Skeletal muscle tissue (tissue), 4 donors: ENCODE results near the gene PCDHB10. TPM values are rescaled to one million over a fixed set of nuclear protein-coding genes. Genes with fewer than 3 reads are reported as not detected.
"Not testable (repeated sequence)": the region's sequence is repeated elsewhere in the genome, so short reads cannot be mapped to it uniquely, and the experiment has no call there.

ENCODE experiments used
- H3K27ac ChIP-seq: one replicate; pipeline ENCODE4 v1.7.0; 2013; ENCODE audit warnings: mild to moderate bottlenecking, low read depth, low read length, inconsistent platforms
- H3K27me3 ChIP-seq, 3 donors: one replicate each; pipeline ENCODE4 v1.7.0; 2013; ENCODE audit warnings: low read length in 3 of 3; ENCODE audit not compliant: control insufficient read depth in 3 of 3, insufficient read depth in 3 of 3
- H3K36me3 ChIP-seq, 3 donors: one replicate each; pipeline ENCODE4 v1.7.0; 2013; ENCODE audit warnings: low read length in 3 of 3; ENCODE audit not compliant: control insufficient read depth in 3 of 3, insufficient read depth in 3 of 3
- H3K4me1 ChIP-seq, 3 donors: one replicate each; pipeline ENCODE4 v1.7.0; 2013; ENCODE audit warnings: low read length in 3 of 3, mild to moderate bottlenecking in 3 of 3; ENCODE audit not compliant: control insufficient read depth in 3 of 3, insufficient read depth in 3 of 3
- H3K4me3 ChIP-seq, 3 donors: one replicate each; pipeline ENCODE4 v1.7.0; 2013; ENCODE audit warnings: low read length in 3 of 3
- H3K9ac ChIP-seq, 3 donors: one replicate each; pipeline ENCODE4 v1.7.0; 2013; ENCODE audit warnings: low read length in 3 of 3, mild to moderate bottlenecking in 3 of 3, moderate library complexity in 2 of 3, low read depth in 1 of 3
- H3K9me3 ChIP-seq, 3 donors: one replicate each; pipeline ENCODE4 v1.7.0; 2013; ENCODE audit warnings: low read length in 3 of 3; ENCODE audit not compliant: control insufficient read depth in 3 of 3
- total RNA-seq: library from RNA; depleted of rRNA; stranded (reverse); fragments of >200 nt; gene quantifications from one replicate; pipeline ENCODE4 v1.2.3, GENCODE V29; 2014
- donor health status: Osteomylitis.

The PCDHB10 gene
- total RNA-seq, 1 donor from 2014 or later = 2.6 TPM

- H3K27ac ChIP-seq, H3K4me1 ChIP-seq, H3K27me3 ChIP-seq, H3K9ac ChIP-seq, H3K36me3 ChIP-seq, H3K4me3 ChIP-seq: not testable (repeated sequence)
- H3K9me3 ChIP-seq = peaks cover 4 to 27% (median 9%) of the 10 kb centered on the region in 3 donors
These were observed 18.7 kb downstream of the PCDHB10 start for GRCh38 chr5:141210849-141211248.

GRCh38 chr5:141213656-141214339, 21.6 kb downstream of the PCDHB10 start, which contains the start of gene PCDHB13:
Gene PCDHB13 (plus strand): TSS chr5:141213919. CDS start chr5:141214124, 205 bp downstream.
- not testable (repeated sequence) for H3K36me3 ChIP-seq, H3K9ac ChIP-seq, H3K27ac ChIP-seq, H3K4me1 ChIP-seq, H3K27me3 ChIP-seq
- Histone ChIP-seq H3K4me3 (peak within 1 kb of the TSS in 1 of 3 donors; percentile 27), H3K9me3 (peaks cover 9 to 23% (median 13%) of the 10 kb centered on the region in 3 donors)

DNA sequence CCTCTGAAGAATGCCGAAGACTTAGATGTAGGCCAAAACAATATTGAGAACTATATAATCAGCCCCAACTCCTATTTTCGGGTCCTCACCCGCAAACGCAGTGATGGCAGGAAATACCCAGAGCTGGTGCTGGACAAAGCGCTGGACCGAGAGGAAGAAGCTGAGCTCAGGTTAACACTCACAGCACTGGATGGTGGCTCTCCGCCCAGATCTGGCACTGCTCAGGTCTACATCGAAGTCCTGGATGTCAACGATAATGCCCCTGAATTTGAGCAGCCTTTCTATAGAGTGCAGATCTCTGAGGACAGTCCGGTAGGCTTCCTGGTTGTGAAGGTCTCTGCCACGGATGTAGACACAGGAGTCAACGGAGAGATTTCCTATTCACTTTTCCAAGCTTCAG, 22.4 kb downstream of the PCDHB10 start:
- peaks cover 9 to 25% (median 9%) of the 10 kb centered on the region in 3 donors for H3K9me3 ChIP-seq

DNA sequence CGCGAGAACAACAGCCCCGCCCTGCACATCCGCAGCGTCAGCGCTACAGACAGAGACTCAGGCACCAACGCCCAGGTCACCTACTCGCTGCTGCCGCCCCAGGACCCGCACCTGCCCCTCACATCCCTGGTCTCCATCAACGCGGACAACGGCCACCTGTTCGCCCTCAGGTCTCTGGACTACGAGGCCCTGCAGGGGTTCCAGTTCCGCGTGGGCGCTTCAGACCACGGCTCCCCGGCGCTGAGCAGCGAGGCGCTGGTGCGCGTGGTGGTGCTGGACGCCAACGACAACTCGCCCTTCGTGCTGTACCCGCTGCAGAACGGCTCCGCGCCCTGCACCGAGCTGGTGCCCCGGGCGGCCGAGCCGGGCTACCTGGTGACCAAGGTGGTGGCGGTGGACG, 23.4 kb downstream of the PCDHB10 start:
- H3K27ac ChIP-seq, H3K36me3 ChIP-seq, H3K4me1 ChIP-seq, H3K4me3 ChIP-seq, H3K27me3 ChIP-seq, H3K9ac ChIP-seq: not testable (repeated sequence)
- peaks cover 4 to 23% (median 9%) of the 10 kb centered on the region in 3 donors for H3K9me3 ChIP-seq

More for the DNA sequence above, 22.4 kb downstream of the PCDHB10 start:
- H3K4me3 ChIP-seq = peak overlapping the region in 1 of 3 donors; percentile 27
- not testable (repeated sequence) for H3K9ac ChIP-seq, H3K36me3 ChIP-seq, H3K27ac ChIP-seq, H3K27me3 ChIP-seq, H3K4me1 ChIP-seq

GRCh38 chr5:141216035-141216434, 23.9 kb downstream of the PCDHB10 start:
- H3K4me3 ChIP-seq, H3K27ac ChIP-seq, H3K36me3 ChIP-seq, H3K27me3 ChIP-seq, H3K9ac ChIP-seq, H3K4me1 ChIP-seq: not testable (repeated sequence)
- peaks cover 4 to 27% (median 12%) of the 10 kb centered on the region in 3 donors for H3K9me3 ChIP-seq

DNA sequence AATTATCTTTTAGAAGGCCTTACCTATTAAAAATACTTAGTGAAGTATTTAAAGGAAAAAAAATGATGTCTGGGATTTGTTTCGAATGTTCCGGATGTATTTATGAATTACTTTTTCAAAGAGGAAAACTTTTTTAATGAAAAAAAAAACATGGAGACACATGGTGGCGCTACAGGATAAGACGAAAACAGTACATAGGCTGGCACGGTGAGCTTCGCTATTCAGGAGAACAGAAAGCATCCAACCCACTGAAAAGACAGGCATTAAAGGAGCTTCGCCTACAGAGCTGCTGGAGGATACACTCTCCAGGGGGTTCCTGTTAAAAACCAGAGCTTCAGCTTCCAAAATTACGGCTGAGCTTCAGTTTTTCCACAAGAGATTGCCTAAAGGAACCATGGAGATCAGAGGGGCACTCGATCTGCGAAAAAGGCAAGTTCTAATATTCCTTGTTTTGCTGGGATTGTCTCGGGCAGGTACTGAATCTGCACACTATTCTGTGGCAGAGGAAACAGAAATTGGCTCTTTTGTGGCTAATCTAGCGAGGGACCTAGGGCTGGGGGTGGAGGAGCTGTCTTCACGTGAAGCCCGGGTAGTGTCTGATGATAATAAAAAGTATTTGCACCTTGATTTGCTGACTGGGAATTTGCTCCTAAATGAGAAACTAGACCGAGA, 31.1 kb downstream of the PCDHB10 start, which contains the start of gene PCDHB14:
Gene PCDHB14, plus strand, starts transcription at position 232 of the 672 bp plus-strand sequence. Its CDS starts 163 bp downstream, at position 395.
- Histone ChIP-seq H3K27ac (no peak within 1 kb of the TSS), H3K9me3 (peaks cover 14 to 35% (median 15%) of the 10 kb centered on the region in 3 donors), H3K4me3 (peak within 1 kb of the TSS; percentile 52 to 65 (median 57)), H3K4me1 (no peaks in the 10 kb centered on the region), H3K27me3 (no peaks in the 10 kb centered on the region), H3K36me3 (no peaks in the 10 kb centered on the region), H3K9ac (peak within 1 kb of the TSS in 1 of 3 donors; percentile 58)

DNA sequence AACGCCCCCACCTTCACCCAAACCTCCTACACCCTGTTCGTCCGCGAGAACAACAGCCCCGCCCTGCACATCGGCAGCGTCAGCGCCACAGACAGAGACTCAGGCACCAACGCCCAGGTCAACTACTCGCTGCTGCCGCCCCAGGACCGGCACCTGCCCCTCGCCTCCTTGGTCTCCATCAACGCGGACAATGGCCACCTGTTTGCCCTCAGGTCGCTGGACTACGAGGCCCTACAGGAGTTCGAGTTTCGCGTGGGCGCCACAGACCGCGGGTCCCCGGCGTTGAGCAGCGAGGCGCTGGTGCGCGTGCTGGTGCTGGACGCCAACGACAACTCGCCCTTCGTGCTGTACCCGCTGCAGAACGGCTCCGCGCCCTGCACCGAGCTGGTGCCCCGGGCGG, 32.7 kb downstream of the PCDHB10 start:
- not testable (repeated sequence) for H3K27me3 ChIP-seq, H3K27ac ChIP-seq, H3K9ac ChIP-seq, H3K4me3 ChIP-seq, H3K36me3 ChIP-seq, H3K4me1 ChIP-seq
- peaks cover 13 to 28% (median 15%) of the 10 kb centered on the region in 3 donors for H3K9me3 ChIP-seq

GRCh38 chr5:141225421-141225820, 33.3 kb downstream of the PCDHB10 start:
- H3K36me3 ChIP-seq, H3K4me1 ChIP-seq, H3K27me3 ChIP-seq, H3K4me3 ChIP-seq, H3K9ac ChIP-seq, H3K27ac ChIP-seq: not testable (repeated sequence)
- peaks cover 13 to 30% (median 16%) of the 10 kb centered on the region in 3 donors for H3K9me3 ChIP-seq

GRCh38 chr5:141234109-141234667, 42.0 kb downstream of the PCDHB10 start:
- no peak overlapping the region for H3K27ac ChIP-seq
- no peaks in the 10 kb centered on the region for H3K36me3 ChIP-seq
- H3K4me1 ChIP-seq = no peaks in the 10 kb centered on the region
- H3K27me3 ChIP-seq = peaks cover 0 to 4% (median 0%) of the 10 kb centered on the region in 3 donors
- peaks cover 19 to 28% (median 22%) of the 10 kb centered on the region in 3 donors for H3K9me3 ChIP-seq
- H3K9ac ChIP-seq = no peak overlapping the region
- peak overlapping the region; percentile 30 to 52 (median 52) for H3K4me3 ChIP-seq

GRCh38 chr5:141235922-141236321, 43.8 kb downstream of the PCDHB10 start:
- not testable (repeated sequence) for H3K4me1 ChIP-seq, H3K4me3 ChIP-seq, H3K27ac ChIP-seq, H3K27me3 ChIP-seq, H3K36me3 ChIP-seq, H3K9ac ChIP-seq
- H3K9me3 ChIP-seq = peaks cover 32 to 33% (median 33%) of the 10 kb centered on the region in 3 donors
